HG02973 (cell line): ENCODE results near the gene USP8.
"Not testable (repeated sequence)": the region's sequence is repeated elsewhere in the genome, so short reads cannot be mapped to it uniquely, and the experiment has no call there.

Experiments
- ATAC-seq: cut with Tn5 transposase; IDR thresholded peaks from one replicate; pipeline ENCODE4 v1.9.1; 2021; ENCODE audit warnings: moderate library complexity; ENCODE audit not compliant: unreplicated experiment

USP8 gene

DNA sequence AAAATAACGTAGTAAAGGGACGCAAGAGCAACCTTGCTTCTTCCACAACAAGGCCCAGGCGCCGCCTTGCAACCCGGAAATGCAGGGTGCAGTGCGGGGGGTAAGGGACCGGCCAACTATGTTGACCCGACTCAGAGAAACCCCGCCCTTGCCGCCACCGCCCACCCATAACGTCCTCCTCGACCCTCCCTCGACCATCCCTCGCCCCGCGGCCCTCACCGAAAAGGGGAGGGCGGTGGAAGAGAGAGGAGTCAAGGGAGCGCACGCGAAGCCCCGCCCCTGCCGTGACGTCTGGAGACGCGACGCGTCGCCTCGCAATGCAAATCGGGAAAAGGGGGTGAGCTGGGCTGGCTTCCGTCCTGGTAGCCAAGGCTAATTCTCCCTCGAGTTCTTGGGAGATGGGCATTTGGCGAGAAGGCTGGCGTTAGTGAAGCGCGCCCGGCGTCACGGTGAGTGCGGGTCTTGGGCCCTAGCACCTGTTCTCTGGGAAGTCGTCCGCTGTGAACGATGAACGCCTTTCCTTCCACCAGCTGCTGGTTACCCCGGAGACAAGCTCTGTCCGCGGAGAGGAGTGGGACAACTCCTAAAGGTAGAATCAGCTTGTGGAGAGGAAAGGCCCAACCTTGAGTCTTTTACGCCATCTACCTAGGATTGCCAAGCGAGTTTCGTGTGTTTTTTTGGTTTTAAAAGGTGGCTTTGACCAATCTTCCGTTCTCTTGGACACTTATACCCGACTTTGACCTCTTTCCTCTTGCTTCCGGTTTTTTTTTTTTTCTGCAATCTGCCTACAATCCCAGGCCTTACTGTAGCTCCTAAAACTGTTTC, at the start of gene USP8:
TSS of gene USP8 (plus strand) at position 340 of the 825 bp plus-strand sequence. CDS start 14,669 bp downstream, outside the sequence.
- peak; percentile 93 for ATAC-seq

DNA sequence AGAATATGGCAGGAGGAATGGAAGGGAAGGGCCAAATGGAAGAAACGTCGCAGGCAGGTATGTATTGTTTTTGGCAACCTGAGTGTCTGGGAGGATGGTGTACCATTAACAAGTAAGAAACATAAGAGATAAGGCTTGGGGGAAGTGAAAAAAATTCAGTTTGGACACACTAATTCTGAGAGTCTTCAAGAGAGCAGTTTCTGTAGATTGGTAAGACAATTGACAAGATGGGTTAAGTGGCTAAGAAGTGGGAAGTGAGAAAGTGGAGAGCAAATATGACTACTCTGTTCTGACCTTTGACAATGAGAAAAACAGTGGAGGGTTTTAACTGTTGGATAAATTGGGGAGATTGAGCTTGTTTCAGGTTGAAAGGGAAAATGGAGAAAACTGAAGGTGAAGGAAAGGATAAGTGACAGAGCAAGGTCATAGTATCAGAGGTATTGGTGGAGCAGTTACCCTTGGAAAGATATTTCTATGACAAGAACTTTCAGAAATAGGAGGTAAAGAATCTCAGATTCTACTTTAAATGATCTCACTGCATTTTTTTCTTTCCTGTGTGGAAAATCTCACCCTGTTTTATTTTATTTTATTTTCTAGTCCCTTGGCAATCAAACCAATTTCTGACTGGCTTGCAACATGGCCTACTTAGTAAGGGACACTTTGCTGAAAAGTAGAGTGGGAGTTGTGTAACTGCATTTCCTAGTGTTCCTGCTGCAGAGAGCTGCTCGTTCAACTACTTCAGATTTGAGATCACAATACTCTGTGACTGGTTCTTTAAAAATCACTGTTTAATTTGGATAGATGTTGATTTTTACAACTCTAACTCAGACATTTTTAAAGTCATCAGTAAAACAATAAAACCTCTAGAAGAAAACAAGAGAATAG, 46.1 kb upstream of the USP8 start:
- ATAC-seq, result peak; percentile 98

DNA sequence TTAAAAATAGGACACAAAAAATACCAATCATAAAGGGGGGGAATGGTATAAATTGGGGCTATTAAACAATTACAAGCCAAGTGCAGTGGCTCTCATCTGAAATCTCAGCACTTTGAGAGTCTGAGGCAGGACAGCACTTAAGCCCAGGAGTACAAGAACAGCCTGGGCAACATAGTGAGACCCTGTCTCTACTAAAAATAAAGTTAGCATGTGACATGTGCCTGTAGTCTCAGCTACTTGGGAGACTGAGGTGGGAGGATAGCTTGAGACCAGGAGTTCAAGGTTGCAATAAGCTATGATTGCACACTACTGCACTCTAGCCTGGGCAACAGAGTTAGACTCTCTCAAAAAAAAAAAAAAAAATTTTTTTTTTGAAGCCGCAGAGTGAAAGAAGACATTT, 45.4 kb upstream of the USP8 start:
- ATAC-seq, result no peak

- ATAC-seq, result not testable (repeated sequence)
These were observed 44.8 kb upstream of the USP8 start for GRCh38 chr15:50379413-50379812.

DNA sequence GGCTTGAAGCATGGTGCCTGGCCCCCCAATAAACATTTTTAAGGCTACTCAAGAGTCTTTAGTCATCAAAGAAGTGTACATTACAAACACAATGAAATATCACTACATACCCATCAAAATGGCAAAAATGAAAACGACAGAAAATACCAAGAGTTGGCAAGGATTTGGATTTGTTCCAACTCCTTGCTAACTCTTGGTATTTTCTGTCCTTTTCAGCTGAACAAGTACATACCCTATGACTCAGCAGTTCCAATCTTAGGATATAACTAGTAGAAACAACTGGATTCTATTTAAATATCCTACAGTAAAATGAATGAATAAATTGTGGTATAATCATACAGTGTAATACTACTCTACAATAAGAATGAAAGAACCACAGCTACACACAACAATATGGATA, 44.1 kb upstream of the USP8 start:
- no peak for ATAC-seq

- no peak for ATAC-seq
These were observed 42.8 kb upstream of the USP8 start for GRCh38 chr15:50381438-50381837.

DNA sequence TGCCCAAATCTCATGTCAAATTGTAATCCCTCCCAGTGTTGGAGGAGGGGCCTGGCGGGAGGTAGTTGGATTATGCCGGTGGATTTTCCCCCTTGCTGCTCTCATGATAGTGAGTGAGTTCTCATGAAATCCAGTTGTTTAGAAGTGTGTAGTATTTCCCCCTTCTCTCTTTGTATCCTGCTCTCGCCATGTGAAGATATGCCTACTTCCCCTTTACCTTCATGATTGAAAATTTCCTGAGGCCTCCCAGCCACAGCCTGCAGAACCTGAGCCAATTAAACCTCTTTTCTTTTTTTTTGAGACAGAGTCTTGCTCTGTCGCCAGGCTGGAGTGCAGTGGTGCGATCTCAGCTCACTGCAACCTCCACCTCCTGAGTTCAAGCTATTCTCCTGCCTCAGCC, 41.8 kb upstream of the USP8 start:
- ATAC-seq, result not testable (repeated sequence)

DNA sequence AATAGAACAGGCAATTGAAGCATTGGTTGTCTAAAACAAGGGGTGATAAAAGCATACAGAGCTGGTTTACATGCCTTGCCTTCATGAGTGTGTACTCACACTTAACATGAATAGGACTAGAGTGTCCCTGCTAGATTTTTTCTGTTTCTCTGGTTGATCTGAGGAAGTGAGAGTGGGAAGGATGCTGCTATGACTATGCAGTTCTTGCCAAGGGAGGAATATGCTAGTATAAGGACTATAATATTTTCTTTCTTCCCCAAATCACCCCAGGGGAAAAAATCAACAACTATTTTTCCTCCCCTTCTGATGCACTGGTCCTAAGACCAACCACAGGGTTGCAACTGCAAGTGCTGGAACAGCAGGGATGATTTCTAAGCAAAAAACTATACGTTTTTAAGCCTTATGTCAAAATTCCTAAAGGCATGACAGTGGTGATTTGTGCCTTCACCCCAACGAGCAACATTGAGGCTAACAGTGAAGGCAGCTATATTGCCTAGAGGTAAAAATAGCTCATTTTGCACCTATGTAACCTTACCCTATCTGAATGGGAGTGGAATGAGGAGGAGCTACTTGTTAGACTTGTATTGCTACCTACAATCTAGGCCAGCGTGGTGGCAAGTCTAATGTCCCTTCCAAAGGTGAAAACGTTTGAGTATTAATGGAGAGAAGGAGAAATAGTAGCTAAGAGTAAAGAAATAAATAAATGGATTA, 33.5 kb upstream of the USP8 start:
- peak; percentile 91 for ATAC-seq

GRCh38 chr15:50391561-50391960, 32.6 kb upstream of the USP8 start:
- not testable (repeated sequence) for ATAC-seq

DNA sequence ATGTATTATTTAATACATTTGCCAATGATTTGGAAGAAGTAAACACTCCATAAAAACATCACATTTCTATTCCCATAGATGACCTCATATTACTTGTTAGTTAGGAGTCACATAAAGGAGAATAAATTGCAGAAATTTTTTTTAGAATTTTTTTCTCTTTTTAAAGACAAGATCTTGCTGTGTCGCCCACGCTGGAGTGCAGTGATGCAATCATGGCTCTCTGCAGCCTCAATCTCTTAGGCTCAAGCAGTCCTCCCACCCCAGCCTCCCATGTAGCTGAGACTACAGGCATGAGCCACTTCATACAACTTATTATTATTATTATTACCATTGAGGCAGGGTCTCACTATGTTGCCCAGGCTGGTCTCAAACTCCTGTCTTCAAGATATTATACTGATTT, 12.3 kb upstream of the USP8 start:
- no peak for ATAC-seq

- no peak for ATAC-seq
These were observed 9.6 kb upstream of the USP8 start for GRCh38 chr15:50414624-50415023.

DNA sequence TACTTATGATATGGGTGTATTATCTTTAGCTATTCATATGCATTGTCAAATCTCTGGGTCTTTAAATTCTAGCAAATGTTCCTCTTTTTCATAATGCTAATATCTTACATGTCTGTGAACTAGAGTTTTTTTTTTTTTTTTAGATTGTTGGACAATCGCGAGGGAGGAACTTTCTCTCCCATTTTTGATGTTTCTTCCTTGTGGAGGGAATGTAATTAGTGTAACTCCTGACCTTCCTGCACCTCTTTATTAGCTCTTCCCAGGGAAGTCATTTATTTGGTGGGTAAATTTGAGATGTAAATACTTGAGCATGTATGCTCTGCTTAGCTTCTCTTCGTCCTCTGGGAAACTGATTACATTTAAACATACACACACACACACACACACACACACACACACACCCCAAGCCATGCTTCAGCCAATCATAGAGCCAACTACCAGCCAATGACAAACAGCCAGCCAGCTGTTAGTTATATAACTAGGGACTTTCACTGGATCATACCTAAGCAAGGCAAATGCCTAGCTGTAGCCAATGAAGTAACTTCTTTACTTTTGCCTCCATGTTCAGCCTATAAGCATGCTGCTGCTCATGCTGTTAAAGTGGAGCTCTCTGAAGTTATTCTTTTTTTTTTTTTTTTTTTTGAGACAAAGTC, 8.3 kb upstream of the USP8 start:
- ATAC-seq, result no peak

DNA sequence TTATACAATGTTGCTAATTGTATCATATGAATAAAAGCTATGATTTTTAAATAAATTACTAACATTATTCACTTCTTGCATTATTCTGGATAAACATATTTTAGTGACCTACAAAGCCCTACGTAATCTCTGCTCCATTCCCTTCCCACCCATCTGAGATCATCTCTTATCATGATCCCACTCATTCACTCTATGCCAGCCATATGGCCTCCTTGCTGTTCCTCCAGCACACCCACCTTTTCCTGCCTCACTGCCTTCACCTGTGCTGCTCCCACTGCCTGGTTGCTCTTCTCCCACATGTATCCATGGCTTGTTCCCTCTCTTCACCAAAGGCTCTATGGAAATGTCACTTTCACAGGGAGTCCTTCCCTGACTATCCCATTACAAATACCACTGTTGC, 7.3 kb upstream of the USP8 start:
- ATAC-seq, result no peak

GRCh38 chr15:50418041-50418583, 6.1 kb upstream of the USP8 start:
- no peak for ATAC-seq

DNA sequence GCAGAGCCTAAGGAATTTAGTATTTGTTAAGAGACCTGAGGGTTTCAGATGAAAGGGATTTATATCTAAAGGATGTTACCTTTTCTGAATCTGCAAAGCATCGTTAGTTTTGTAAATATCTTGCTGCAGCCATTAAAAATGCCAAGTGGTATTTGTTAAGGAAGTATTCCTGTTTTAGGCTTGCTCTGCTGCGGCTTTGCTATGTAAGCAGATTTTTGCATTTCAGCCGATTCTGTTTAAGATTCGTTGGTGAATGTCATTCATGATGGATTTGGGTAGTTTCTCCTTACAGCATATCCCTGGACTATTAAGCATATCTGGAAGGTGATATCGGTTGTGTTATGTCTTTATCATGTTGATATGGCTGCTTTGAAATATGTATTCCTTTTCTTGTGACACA, 1.0 kb downstream of the USP8 start:
- ATAC-seq, result no peak

- ATAC-seq, result not testable (repeated sequence)
These were observed 1.6 kb downstream of the USP8 start for GRCh38 chr15:50425678-50426246.

DNA sequence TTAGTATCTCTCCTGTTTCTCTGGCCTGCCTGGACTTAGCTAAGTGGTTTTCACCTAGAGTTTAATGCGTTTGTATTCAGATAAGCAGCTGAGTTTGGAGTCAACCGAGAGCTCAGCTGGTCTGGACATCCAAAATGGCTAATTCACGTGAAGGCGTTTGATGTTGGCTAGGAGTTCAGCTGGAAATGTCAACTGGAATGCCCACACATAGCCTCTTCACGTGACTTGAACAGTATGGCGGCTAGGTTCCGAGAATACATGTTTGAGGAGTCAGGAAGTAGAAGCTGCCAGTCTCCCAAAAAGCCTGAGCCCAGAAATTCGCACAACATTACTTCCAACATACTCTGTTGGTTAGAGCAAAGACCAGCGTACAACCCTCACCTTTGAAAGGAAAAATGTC, 2.2 kb downstream of the USP8 start:
- ATAC-seq, result no peak

GRCh38 chr15:50431204-50431603, 7.0 kb downstream of the USP8 start:
- no peak for ATAC-seq

GRCh38 chr15:50432230-50432629, 8.0 kb downstream of the USP8 start:
- no peak for ATAC-seq

DNA sequence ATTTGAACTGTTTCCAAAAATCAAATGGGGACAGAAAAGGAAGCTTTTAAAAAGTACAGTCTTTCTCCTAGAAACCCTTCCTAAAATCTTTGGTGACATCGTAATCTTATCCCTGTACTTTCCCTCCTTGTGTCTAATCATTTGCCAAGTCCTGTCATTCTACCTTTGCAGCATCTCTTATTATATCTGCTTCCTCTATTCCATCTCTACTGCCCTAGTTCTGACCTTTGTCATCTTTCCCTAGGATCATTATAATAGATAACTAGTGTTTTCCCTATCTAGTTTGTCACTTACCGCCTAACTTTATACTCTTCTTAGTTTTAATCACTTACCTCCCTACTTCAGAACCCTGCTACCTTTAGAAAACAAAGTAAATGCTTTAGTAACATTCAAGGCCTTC, 11.6 kb downstream of the USP8 start:
- no peak for ATAC-seq
